Inflammatory macrophage treated with lipopolysaccharide for 4 hours (primary cell): ENCODE results near the gene COX10.
A peak's percentile ranks its signal among the peaks of the same experiment; 100 is the strongest.
"Not testable (repeated sequence)": the region's sequence is repeated elsewhere in the genome, so short reads cannot be mapped to it uniquely, and the experiment has no call there.

Source experiments
- DNase-seq: peaks from one replicate; pipeline ENCODE4 v3.0.0-alpha.2; 2020

Gene COX10

GRCh38 chr17:14069251-14070021, at the start of gene COX10:
COX10 (plus strand) TSS chr17:14069504; CDS start chr17:14069606, 102 bp downstream.
- DNase-seq, result peak; percentile 85

GRCh38 chr17:14021651-14022294, 47.5 kb upstream of the COX10 start:
- not testable (repeated sequence) for DNase-seq

- not testable (repeated sequence) for DNase-seq
Observed at GRCh38 chr17:14029755-14030154, 39.5 kb upstream of the COX10 start.

- no peak for DNase-seq
Observed at GRCh38 chr17:14032234-14032633, 37.1 kb upstream of the COX10 start.

- DNase-seq, result no peak
Observed at GRCh38 chr17:14033166-14033565, 36.1 kb upstream of the COX10 start.

- DNase-seq, result no peak
Observed at GRCh38 chr17:14037453-14037852, 31.9 kb upstream of the COX10 start.

GRCh38 chr17:14038206-14038605, 31.1 kb upstream of the COX10 start:
- DNase-seq, result no peak

- DNase-seq, result no peak
Observed at GRCh38 chr17:14042411-14042810, 26.9 kb upstream of the COX10 start.

GRCh38 chr17:14044702-14045101, 24.6 kb upstream of the COX10 start:
- DNase-seq, result no peak

- DNase-seq, result no peak
Observed at GRCh38 chr17:14046978-14047377, 22.3 kb upstream of the COX10 start.

- DNase-seq, result no peak
Observed at GRCh38 chr17:14047591-14047990, 21.7 kb upstream of the COX10 start.

- DNase-seq, result no peak
Observed at GRCh38 chr17:14048169-14048568, 21.1 kb upstream of the COX10 start.

- DNase-seq, result no peak
Observed at GRCh38 chr17:14050616-14051015, 18.7 kb upstream of the COX10 start.

GRCh38 chr17:14051692-14052091, 17.6 kb upstream of the COX10 start:
- no peak for DNase-seq

- DNase-seq, result no peak
Observed at GRCh38 chr17:14052886-14053615, 16.3 kb upstream of the COX10 start.

GRCh38 chr17:14057591-14057990, 11.7 kb upstream of the COX10 start:
- DNase-seq, result no peak

GRCh38 chr17:14058051-14058450, 11.3 kb upstream of the COX10 start:
- no peak for DNase-seq

- no peak for DNase-seq
Observed at GRCh38 chr17:14060706-14061105, 8.6 kb upstream of the COX10 start.

GRCh38 chr17:14061666-14062560, 7.4 kb upstream of the COX10 start:
- no peak for DNase-seq

- no peak for DNase-seq
Observed at GRCh38 chr17:14067347-14067746, 2.0 kb upstream of the COX10 start.

GRCh38 chr17:14068542-14069250, 608 bp upstream of the COX10 start:
- no peak for DNase-seq

- DNase-seq, result no peak
Observed at GRCh38 chr17:14070344-14070984, 1.2 kb downstream of the COX10 start.
